CD4-positive, alpha-beta memory T cell (primary cell): Measurements from ENCODE around the gene KATNAL1. TPM values are rescaled to one million over a fixed set of nuclear protein-coding genes. Genes with fewer than 3 reads are reported as not detected.

Source experiments
- CTCF ChIA-PET: fragments of 350-600 bp; sonication (Branson Sonifier 250); formaldehyde crosslinking; loops from one replicate; lab custom pipeline; 2021; ENCODE audit warnings: inconsistent platforms; ENCODE audit not compliant: partially characterized antibody; lab: Charles Lee
- POLR2A ChIA-PET: fragments of 350-600 bp; sonication (Branson Sonifier 250); formaldehyde crosslinking; loops from one replicate; lab custom pipeline; 2021; ENCODE audit not compliant: partially characterized antibody; lab: Charles Lee
- DNase-seq, 5 donors: peaks; one replicate each; pipeline versions ENCODE4 v3.0.0 to v3.0.0-alpha.2; 2020 to 2022; ENCODE audit warnings: mixed read lengths in 1 of 5
- H3K27ac ChIP-seq: one replicate; pipeline ENCODE4 v1.7.0; 2013; ENCODE audit warnings: low read depth, low read length
- H3K27me3 ChIP-seq: 2 replicates; pipeline ENCODE4 v1.7.0; 2013; ENCODE audit warnings: mild to moderate bottlenecking, low read length, moderate library complexity; ENCODE audit not compliant: insufficient read depth
- H3K36me3 ChIP-seq: 2 replicates; pipeline ENCODE4 v1.7.0; 2013; ENCODE audit warnings: mild to moderate bottlenecking, low read length, moderate library complexity; ENCODE audit not compliant: insufficient read depth
- H3K4me1 ChIP-seq: 2 replicates; pipeline ENCODE4 v1.7.0; 2013; ENCODE audit warnings: mild to moderate bottlenecking, low read length, moderate library complexity; ENCODE audit not compliant: insufficient read depth
- H3K4me3 ChIP-seq, 2 donors: one replicate each; pipeline ENCODE4 v1.7.0; 2013; ENCODE audit warnings: low read length in 2 of 2, mild to moderate bottlenecking in 1 of 2
- H3K9me3 ChIP-seq, 2 donors: one replicate each; pipeline ENCODE4 v1.7.0; 2013; ENCODE audit warnings: low read length in 2 of 2, control low read depth in 1 of 2; ENCODE audit not compliant: control insufficient read depth in 1 of 2
- H3K27ac Mint-ChIP-seq, 7 donors: one replicate each; pipeline ENCODE4 v1.8.0; 2020 to 2021; ENCODE audit warnings: mixed read lengths in 7 of 7, mild to moderate bottlenecking in 6 of 7, inconsistent platforms in 3 of 7, moderate library complexity in 3 of 7
- H3K27me3 Mint-ChIP-seq, 2 donors: one replicate each; pipeline ENCODE4 v1.8.0; 2020 to 2021; ENCODE audit warnings: mixed read lengths in 2 of 2
- H3K36me3 Mint-ChIP-seq, 2 donors: one replicate each; pipeline ENCODE4 v1.8.0; 2020 to 2021; ENCODE audit warnings: mixed read lengths in 2 of 2, inconsistent platforms in 1 of 2, mild to moderate bottlenecking in 1 of 2
- H3K4me1 Mint-ChIP-seq, 4 donors: one replicate each; pipeline ENCODE4 v1.8.0; 2020 to 2021; ENCODE audit warnings: mixed read lengths in 4 of 4, mild to moderate bottlenecking in 1 of 4
- H3K4me3 Mint-ChIP-seq, 8 donors: one replicate each; pipeline ENCODE4 v1.8.0; 2020 to 2021; ENCODE audit warnings: mixed read lengths in 8 of 8, mild to moderate bottlenecking in 7 of 8, moderate library complexity in 6 of 8, inconsistent platforms in 3 of 8
- H3K9me3 Mint-ChIP-seq, 8 donors: one replicate each; pipeline ENCODE4 v1.8.0; 2020 to 2021; ENCODE audit warnings: mixed read lengths in 8 of 8, mild to moderate bottlenecking in 5 of 8, inconsistent platforms in 3 of 8, moderate library complexity in 1 of 8
- intact Hi-C: fragments of 100-400 bp; cut with micrococcal nuclease; formaldehyde crosslinking; loops from one replicate; pipeline ENCODE4 v1.15.1; 2023
- polyA plus RNA-seq, 2 donors: library from polyadenylated mRNA; unstranded; fragments of 300-500 nt; fragmentation: Illumina TruSeq; gene quantifications; one replicate each; pipeline ENCODE4 v1.2.3, GENCODE V29; 2021
- total RNA-seq, 2 experiments: library from RNA; stranded (reverse); gene quantifications; one replicate each; pipeline ENCODE4 v1.2.3, GENCODE V29; 2021

The KATNAL1 gene
- total and polyA plus RNA-seq, 4 experiments from 2014 or later: 1.7 to 6.4 (median 4.8) TPM

DNA sequence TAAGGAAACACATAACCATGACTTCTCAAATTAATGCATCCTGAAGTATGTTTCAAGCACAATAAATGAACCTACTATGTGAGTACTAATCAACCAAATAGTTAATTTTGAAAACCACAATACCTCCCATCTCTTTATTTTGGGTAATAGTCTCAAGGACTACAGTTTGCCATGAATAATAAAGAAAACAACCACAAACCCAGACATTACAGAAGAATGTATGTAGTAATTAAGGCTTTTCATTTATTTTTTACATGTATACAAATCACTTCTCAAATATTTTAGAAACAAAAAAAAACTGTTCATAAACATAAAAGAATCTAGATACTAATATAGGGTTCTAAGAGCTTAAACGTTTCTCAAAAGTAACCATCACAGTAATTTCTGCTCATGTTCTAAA lies 6.8 kb downstream of the KATNAL1 start:
- Mint-ChIP-seq H3K27me3 (no peaks in the 10 kb centered on the region), H3K4me3 (no peak overlapping the region), H3K4me1 (peaks cover 16 to 33% (median 28%) of the 10 kb centered on the region in 4 donors), H3K9me3 (peaks cover 0 to 1% (median 0%) of the 10 kb centered on the region in 8 donors), H3K36me3 (no peaks in the 10 kb centered on the region), H3K27ac (no peak overlapping the region)
- Histone ChIP-seq H3K9me3 (no peaks in the 10 kb centered on the region), H3K4me1 (peaks cover 17% of the 10 kb centered on the region), H3K27ac (no peak overlapping the region), H3K4me3 (no peak overlapping the region), H3K27me3 (no peaks in the 10 kb centered on the region), H3K36me3 (no peaks in the 10 kb centered on the region)
- no peak for DNase-seq
- ChIA-PET POLR2A (no interaction called here), CTCF (no interaction called here)
- intact Hi-C loops: no loop called here

DNA sequence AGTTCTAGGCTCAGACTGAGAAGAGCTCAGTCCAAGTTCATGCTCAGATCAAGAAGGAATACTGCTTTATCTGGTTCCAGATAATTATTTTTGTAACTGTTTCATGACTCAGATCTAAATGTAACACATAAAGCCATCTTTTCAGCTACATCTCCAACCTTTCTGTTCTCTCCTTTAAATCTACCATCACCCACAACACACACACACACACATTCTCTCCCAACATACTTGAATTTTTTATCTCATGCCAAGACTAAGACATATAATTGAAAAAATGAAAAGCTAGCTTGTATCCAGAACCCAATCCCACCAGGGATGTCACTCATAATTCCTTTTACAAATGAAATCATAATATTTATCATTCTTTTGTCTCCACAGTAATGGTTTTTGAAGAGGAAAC lies 7.6 kb downstream of the KATNAL1 start:
- H3K27me3 Mint-ChIP-seq: no peaks in the 10 kb centered on the region
- Histone ChIP-seq H3K27me3 (no peaks in the 10 kb centered on the region), H3K27ac (no peak overlapping the region), H3K4me3 (no peak overlapping the region), H3K4me1 (peaks cover 12% of the 10 kb centered on the region), H3K36me3 (no peaks in the 10 kb centered on the region), H3K9me3 (no peaks in the 10 kb centered on the region)
- no peak for DNase-seq
- H3K27ac Mint-ChIP-seq: peak overlapping the region in 1 of 7 donors; percentile 32
- H3K4me1 Mint-ChIP-seq: peaks cover 15 to 30% (median 24%) of the 10 kb centered on the region in 4 donors
- no peak overlapping the region for H3K4me3 Mint-ChIP-seq
- H3K36me3 Mint-ChIP-seq: peaks cover 0 to 4% of the 10 kb centered on the region in 2 donors
- intact Hi-C loops: no loop called here
- ChIA-PET CTCF (interaction anchor here (0.7 kb wide), 1 partner anchor 505 kb away, joined by 3 read pairs; no protein-coding TSS in a partner anchor), POLR2A (interaction anchor here (1.1 to 1.3 kb wide), 2 partner anchors 73 to 317 kb away, joined by 4 read pairs; partner anchors contain the start of gene USPL1)
- peaks cover 0 to 1% (median 0%) of the 10 kb centered on the region in 8 donors for H3K9me3 Mint-ChIP-seq

DNA sequence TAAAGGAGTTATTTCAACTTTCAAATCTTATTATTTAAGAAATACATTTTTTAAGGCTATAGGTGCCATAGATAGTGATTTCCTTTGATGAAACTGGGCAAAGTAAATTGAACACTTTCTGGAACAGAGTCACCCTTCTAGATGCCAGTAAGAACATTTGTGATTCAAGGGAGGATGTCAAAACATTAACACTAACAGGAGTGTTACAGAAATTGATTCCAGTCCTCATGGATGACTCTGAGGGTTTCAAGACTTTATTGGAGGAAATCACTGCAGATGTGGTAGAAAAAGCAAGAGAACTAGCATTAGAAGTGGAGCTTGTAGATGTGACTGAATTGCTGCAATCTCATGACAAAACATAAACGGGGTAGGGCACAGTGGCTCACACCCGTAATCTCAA lies 12.2 kb downstream of the KATNAL1 start:
- DNase-seq: no peak
- intact Hi-C loops: no loop called here
- Mint-ChIP-seq H3K9me3 (peaks cover 0 to 1% (median 0%) of the 10 kb centered on the region in 8 donors), H3K4me1 (peaks cover 7 to 21% (median 15%) of the 10 kb centered on the region in 4 donors), H3K36me3 (peaks cover 0 to 4% of the 10 kb centered on the region in 2 donors), H3K27ac (no peak overlapping the region), H3K4me3 (no peak overlapping the region), H3K27me3 (no peaks in the 10 kb centered on the region)
- H3K9me3 ChIP-seq: no peaks in the 10 kb centered on the region
- POLR2A ChIA-PET: no interaction called here
- no peaks in the 10 kb centered on the region for H3K36me3 ChIP-seq
- H3K27me3 ChIP-seq: no peaks in the 10 kb centered on the region
- no peak overlapping the region for H3K4me3 ChIP-seq
- H3K4me1 ChIP-seq: peaks cover 5% of the 10 kb centered on the region
- H3K27ac ChIP-seq: no peak overlapping the region
- CTCF ChIA-PET: no interaction called here

DNA sequence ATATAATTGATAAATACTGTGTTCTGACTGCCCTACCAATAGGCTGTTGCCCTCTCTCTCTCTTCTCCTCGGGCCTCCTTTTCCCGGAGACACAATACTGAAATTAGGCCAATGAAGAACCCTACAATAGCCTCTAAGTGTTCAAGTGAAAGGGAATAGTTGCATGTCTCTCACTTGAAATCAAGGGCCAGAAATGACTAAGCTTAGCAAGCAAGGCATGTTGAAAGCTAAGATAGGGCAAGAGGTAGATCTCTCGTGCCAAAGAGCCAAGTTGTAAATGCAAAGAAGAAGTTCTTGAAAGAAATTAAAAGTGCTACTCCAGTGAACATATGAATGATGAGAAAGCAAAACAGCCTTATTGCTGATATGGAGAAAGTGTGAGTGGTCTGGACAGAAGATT lies 13.3 kb downstream of the KATNAL1 start:
- Mint-ChIP-seq H3K27me3 (no peaks in the 10 kb centered on the region), H3K9me3 (peaks cover 0 to 1% (median 0%) of the 10 kb centered on the region in 8 donors), H3K4me3 (no peak overlapping the region), H3K27ac (peak overlapping the region in 1 of 7 donors; percentile 65), H3K36me3 (peaks cover 0 to 6% of the 10 kb centered on the region in 2 donors), H3K4me1 (peaks cover 6 to 18% (median 17%) of the 10 kb centered on the region in 4 donors)
- Histone ChIP-seq H3K4me3 (no peak overlapping the region), H3K27me3 (no peaks in the 10 kb centered on the region), H3K9me3 (no peaks in the 10 kb centered on the region), H3K27ac (no peak overlapping the region), H3K36me3 (no peaks in the 10 kb centered on the region), H3K4me1 (peaks cover 5% of the 10 kb centered on the region)
- ChIA-PET CTCF (no interaction called here), POLR2A (no interaction called here)
- DNase-seq: no peak
- intact Hi-C loops: no loop called here

DNA sequence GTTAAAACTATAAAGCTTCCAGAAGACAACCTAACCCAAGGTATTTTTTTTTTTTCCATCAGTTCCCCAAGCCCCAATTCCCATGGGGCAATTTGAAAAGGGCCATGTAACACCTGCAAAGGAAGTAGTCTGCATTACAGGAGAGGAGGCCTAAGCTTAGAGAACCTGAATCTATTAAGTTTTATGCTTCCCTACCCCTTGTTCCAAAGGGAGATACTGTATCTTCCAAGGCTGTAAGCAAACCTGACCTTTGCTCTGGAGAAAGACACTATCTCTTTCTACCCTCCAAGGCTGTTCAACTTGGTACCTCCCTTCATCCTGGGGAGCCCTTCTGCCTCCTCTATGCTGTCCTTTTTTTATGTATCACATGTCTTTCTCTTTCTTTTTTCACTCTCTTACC lies 15.0 kb downstream of the KATNAL1 start:
- Mint-ChIP-seq H3K9me3 (peaks cover 0 to 1% (median 0%) of the 10 kb centered on the region in 8 donors), H3K36me3 (peaks cover 0 to 6% of the 10 kb centered on the region in 2 donors), H3K27me3 (no peaks in the 10 kb centered on the region), H3K4me3 (no peak overlapping the region), H3K4me1 (peaks cover 6 to 16% (median 12%) of the 10 kb centered on the region in 4 donors), H3K27ac (no peak overlapping the region)
- no peak for DNase-seq
- H3K4me3 ChIP-seq: no peak overlapping the region
- CTCF ChIA-PET: no interaction called here
- POLR2A ChIA-PET: no interaction called here
- no peak overlapping the region for H3K27ac ChIP-seq
- no peaks in the 10 kb centered on the region for H3K36me3 ChIP-seq
- no peaks in the 10 kb centered on the region for H3K9me3 ChIP-seq
- no peaks in the 10 kb centered on the region for H3K27me3 ChIP-seq
- intact Hi-C loops: no loop called here
- H3K4me1 ChIP-seq: peaks cover 5% of the 10 kb centered on the region

DNA sequence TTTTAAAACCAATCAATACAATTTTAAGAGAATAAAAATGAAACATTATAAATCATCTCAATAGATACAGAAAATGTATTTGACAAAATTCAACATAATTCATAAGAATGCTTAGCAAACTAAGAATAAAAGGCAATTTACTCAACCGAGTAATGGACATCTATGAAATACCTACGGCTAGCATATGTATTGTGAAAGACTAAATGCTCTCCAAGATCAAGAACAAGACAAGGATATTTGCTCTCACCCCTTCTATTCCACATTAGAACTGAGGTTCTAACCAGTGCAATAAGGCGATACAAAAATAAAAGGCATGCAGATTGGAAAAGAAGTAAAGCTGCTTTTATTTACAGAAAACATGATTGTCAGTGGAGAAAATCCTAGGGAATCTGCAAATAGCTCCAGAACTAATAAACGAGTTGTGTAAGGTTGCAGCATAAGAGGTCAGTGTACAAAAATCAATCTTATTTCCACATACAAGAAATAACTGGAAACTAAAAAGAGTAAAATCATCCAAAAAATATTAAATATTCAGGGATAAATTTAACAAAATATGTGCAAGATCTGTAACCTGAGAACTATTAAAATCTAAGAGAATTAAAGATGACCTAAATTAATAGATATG lies 16.4 kb downstream of the KATNAL1 start:
- DNase-seq: no peak
- H3K36me3 Mint-ChIP-seq: peaks cover 0 to 6% of the 10 kb centered on the region in 2 donors
- H3K4me3 Mint-ChIP-seq: no peak overlapping the region
- H3K27me3 Mint-ChIP-seq: no peaks in the 10 kb centered on the region
- intact Hi-C loops: no loop called here
- CTCF ChIA-PET: no interaction called here
- no peaks in the 10 kb centered on the region for H3K27me3 ChIP-seq
- H3K4me3 ChIP-seq: no peak overlapping the region
- H3K36me3 ChIP-seq: no peaks in the 10 kb centered on the region
- no peak overlapping the region for H3K27ac Mint-ChIP-seq
- no peaks in the 10 kb centered on the region for H3K9me3 Mint-ChIP-seq
- H3K4me1 ChIP-seq: peaks cover 5% of the 10 kb centered on the region
- no peaks in the 10 kb centered on the region for H3K9me3 ChIP-seq
- POLR2A ChIA-PET: no interaction called here
- H3K4me1 Mint-ChIP-seq: peaks cover 6 to 16% (median 13%) of the 10 kb centered on the region in 4 donors
- no peak overlapping the region for H3K27ac ChIP-seq

DNA sequence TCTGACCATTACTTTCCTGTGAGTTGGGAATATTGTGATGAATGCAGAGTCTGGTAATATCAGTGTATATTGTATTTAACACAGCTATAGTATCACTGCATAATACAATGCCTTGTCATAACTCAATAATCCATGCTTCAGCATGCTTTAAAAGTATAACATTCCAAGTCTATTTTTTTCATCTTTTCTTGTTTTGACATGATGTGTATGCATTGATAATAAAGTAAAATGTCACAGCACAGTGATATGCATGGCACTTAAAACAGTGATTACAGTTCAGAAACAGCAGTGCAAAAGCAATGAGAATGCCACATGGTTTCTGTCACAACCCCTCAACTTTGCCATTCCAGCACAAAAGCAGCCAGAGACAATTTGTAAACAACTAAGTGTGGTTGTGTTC lies 17.8 kb downstream of the KATNAL1 start:
- H3K9me3 Mint-ChIP-seq: peaks cover 0 to 3% (median 0%) of the 10 kb centered on the region in 8 donors
- POLR2A ChIA-PET: interaction anchor here (1.6 kb wide), 1 partner anchor 18 kb away, joined by 3 read pairs; the partner anchor contains the start of gene KATNAL1
- no peak overlapping the region for H3K27ac Mint-ChIP-seq

More for the DNA sequence above, 17.8 kb downstream of the KATNAL1 start:
- no peak for DNase-seq
- H3K36me3 Mint-ChIP-seq: peaks cover 0 to 8% of the 10 kb centered on the region in 2 donors
- no peak overlapping the region for H3K4me3 Mint-ChIP-seq
- H3K27me3 Mint-ChIP-seq: no peaks in the 10 kb centered on the region
- Histone ChIP-seq H3K4me1 (peaks cover 5% of the 10 kb centered on the region), H3K27ac (no peak overlapping the region), H3K9me3 (no peaks in the 10 kb centered on the region), H3K4me3 (no peak overlapping the region), H3K36me3 (no peaks in the 10 kb centered on the region), H3K27me3 (no peaks in the 10 kb centered on the region)
- CTCF ChIA-PET: no interaction called here
- intact Hi-C loops: no loop called here
- peaks cover 4 to 16% (median 13%) of the 10 kb centered on the region in 4 donors for H3K4me1 Mint-ChIP-seq
